T-helper 17 cell (primary cell): ENCODE measurements around the gene CTSW. TPM values are rescaled to one million over a fixed set of nuclear protein-coding genes. Genes with fewer than 3 reads are reported as not detected.

Source experiments
- ATAC-seq: fragments of 150-1000 bp; cut with Tn5 transposase; 2 replicates; pipeline ENCODE4 v1.10.0; 2021; ENCODE audit warnings: mild to moderate bottlenecking, moderate library complexity
- DNase-seq, 3 donors: peaks; one replicate each; pipeline versions ENCODE4 v3.0.0 to v3.0.0-alpha.2; 2020 to 2021
- H3K9me3 ChIP-seq: one replicate; pipeline ENCODE4 v1.7.0; 2013; ENCODE audit warnings: low read length, mild to moderate bottlenecking; ENCODE audit not compliant: control insufficient read depth, poor library complexity, severe bottlenecking
- H3K27ac Mint-ChIP-seq: one replicate; pipeline ENCODE4 v1.8.0; 2022; ENCODE audit warnings: mild to moderate bottlenecking, moderate library complexity, mixed read lengths
- H3K27me3 Mint-ChIP-seq: one replicate; pipeline ENCODE4 v1.8.0; 2022; ENCODE audit warnings: mixed read lengths
- H3K36me3 Mint-ChIP-seq: one replicate; pipeline ENCODE4 v1.8.0; 2022; ENCODE audit warnings: low read depth, mixed read lengths
- H3K4me1 Mint-ChIP-seq: one replicate; pipeline ENCODE4 v1.8.0; 2022; ENCODE audit warnings: mild to moderate bottlenecking, mixed read lengths
- H3K4me3 Mint-ChIP-seq: one replicate; pipeline ENCODE4 v1.8.0; 2022; ENCODE audit warnings: mild to moderate bottlenecking, moderate library complexity, mixed read lengths
- total RNA-seq, 4 donors: library from RNA in 2 of 4; stranded (reverse) in 2 of 4; gene quantifications; one replicate each; pipeline ENCODE4 v1.2.3 and lab custom pipeline; 2022 to 2026

Gene CTSW
- total RNA-seq, 2 donors from 2014 or later = 19.7 to 52.7 TPM

DNA sequence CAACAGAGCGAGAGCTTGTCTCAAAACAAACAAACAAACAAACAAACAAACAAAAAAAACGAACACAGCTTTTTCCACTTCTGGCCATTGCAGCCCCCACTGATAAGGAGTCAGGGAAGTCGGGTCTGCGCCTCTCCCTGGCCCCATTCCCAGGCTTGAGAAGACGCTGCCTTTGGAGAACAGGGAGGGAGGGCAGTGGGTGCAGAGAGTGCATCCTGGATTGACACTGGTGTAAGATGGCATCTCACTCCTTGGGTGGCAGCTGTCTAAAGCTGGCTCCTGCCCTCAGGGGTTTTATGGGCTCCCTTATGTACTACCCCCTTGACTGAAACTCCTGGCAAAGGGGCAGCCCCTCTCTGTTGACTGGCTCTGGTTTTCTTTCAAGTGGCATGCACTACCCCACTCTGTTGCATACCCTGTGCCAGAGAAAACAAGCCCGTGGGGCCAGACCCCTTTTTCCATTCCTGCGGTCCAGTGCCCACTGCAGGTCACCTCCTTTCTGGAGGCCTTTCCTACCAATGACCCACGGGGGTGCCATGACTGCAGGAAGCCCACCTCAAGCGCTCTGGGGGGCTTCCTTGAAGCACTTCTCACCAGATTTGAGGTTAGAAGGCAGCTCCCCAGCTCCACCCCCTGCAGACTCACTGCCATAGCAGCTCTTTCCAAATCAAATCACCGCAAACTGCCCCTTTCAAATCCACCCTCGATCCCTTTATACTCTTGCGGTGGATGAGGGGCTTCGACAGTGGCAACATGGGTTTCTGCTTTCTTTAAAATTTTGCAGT lies 52.3 kb downstream of the CTSW start:
- peaks cover 23% of the 10 kb centered on the region for H3K4me1 Mint-ChIP-seq
- no peak for DNase-seq
- no peak overlapping the region for H3K27ac Mint-ChIP-seq
- ATAC-seq = no peak
- H3K4me3 Mint-ChIP-seq = no peak overlapping the region
- no peaks in the 10 kb centered on the region for H3K36me3 Mint-ChIP-seq
- H3K27me3 Mint-ChIP-seq = no peaks in the 10 kb centered on the region
- no peaks in the 10 kb centered on the region for H3K9me3 ChIP-seq

DNA sequence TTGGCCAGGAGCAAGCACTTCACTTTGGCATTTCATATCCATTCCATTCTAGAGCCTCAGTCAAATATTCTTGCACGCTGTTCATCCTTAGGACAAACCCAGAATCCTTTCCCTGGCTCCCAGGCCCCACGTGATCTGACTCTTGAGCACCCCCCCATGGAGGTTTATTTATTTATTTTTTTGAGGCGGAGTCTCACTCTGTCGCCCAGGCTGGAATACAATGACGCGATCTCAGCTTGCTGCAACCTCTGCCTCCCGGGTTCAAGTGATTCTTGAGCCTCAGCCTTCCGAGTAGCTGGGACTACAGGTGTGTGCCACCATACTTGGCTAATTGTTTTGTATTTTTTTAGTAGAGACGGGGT lies 52.9 kb downstream of the CTSW start:
- H3K27me3 Mint-ChIP-seq = no peaks in the 10 kb centered on the region
- no peak overlapping the region for H3K27ac Mint-ChIP-seq
- H3K36me3 Mint-ChIP-seq = no peaks in the 10 kb centered on the region
- H3K9me3 ChIP-seq = no peaks in the 10 kb centered on the region
- peaks cover 19% of the 10 kb centered on the region for H3K4me1 Mint-ChIP-seq
- DNase-seq = no peak
- no peak overlapping the region for H3K4me3 Mint-ChIP-seq
- no peak for ATAC-seq

Other genes with a start within 250 kb of the CTSW start
- 100 to 1,000 TPM; 142 to 182 TPM for gene SIPA1, start 241.7 kb upstream of the CTSW start, total RNA-seq
- 100 to 1,000 TPM; 302 to 378 TPM for gene RELA, start 216.9 kb upstream of the CTSW start, total RNA-seq
- 100 to 1,000 TPM; 120 to 123 TPM for gene KAT5, start 167.6 kb upstream of the CTSW start, total RNA-seq
- 10 to 100 TPM; 30.8 to 34.3 TPM for gene RNASEH2C, start 159.0 kb upstream of the CTSW start, total RNA-seq
- gene AP5B1, start 98.9 kb upstream of the CTSW start, total RNA-seq = 10 to 100 TPM; 12.5 to 17.4 TPM
- gene OVOL1, start 92.8 kb upstream of the CTSW start, total RNA-seq = under 1 TPM in 1 of 2 donors, not detected in 1; 0.39 TPM
- under 1 TPM; 0.27 to 0.34 TPM for gene SNX32, start 45.9 kb upstream of the CTSW start, total RNA-seq
- gene CFL1, start 21.7 kb upstream of the CTSW start, total RNA-seq = 100 to 1,000 TPM; 642 to 738 TPM
- gene MUS81, start 19.4 kb upstream of the CTSW start, total RNA-seq = 10 to 100 TPM; 44.9 to 55.0 TPM
- gene EFEMP2, start 7.0 kb upstream of the CTSW start, total RNA-seq = 1 to 10 TPM; 5.1 to 8.0 TPM
- gene FIBP, start 8.6 kb downstream of the CTSW start, total RNA-seq = 10 to 100 TPM; 27.7 to 30.4 TPM
- 10 to 100 TPM; 27.4 to 28.0 TPM for gene CCDC85B, start 10.8 kb downstream of the CTSW start, total RNA-seq
- 1 to 10 TPM; 3.7 to 8.5 TPM for gene FOSL1, start 20.6 kb downstream of the CTSW start, total RNA-seq
- 10 to 100 TPM; 14.1 to 18.1 TPM for gene C11orf68, start 39.2 kb downstream of the CTSW start, total RNA-seq
- gene DRAP1, start 39.6 kb downstream of the CTSW start, total RNA-seq = 10 to 100 TPM; 63.1 to 65.7 TPM
- gene TSGA10IP, start 65.6 kb downstream of the CTSW start, total RNA-seq = not detected
- 10 to 100 TPM; 74.2 to 80.9 TPM for gene SART1, start 81.9 kb downstream of the CTSW start, total RNA-seq
- gene EIF1AD, start 122.3 kb downstream of the CTSW start, total RNA-seq = 100 to 1,000 TPM in 1 of 2 donors, 10 to 100 TPM in 1; 85.2 to 100 TPM
- 10 to 100 TPM; 47.5 to 58.0 TPM for gene BANF1, start 122.7 kb downstream of the CTSW start, total RNA-seq
- not detected for gene CST6, start 132.2 kb downstream of the CTSW start, total RNA-seq
- not detected for gene CATSPER1, start 146.6 kb downstream of the CTSW start, total RNA-seq
- gene GAL3ST3, start 169.3 kb downstream of the CTSW start, total RNA-seq = not detected
- gene SF3B2, start 172.5 kb downstream of the CTSW start, total RNA-seq = 100 to 1,000 TPM; 187 to 208 TPM
- 100 to 1,000 TPM; 215 to 227 TPM for gene PACS1, start 190.4 kb downstream of the CTSW start, total RNA-seq